ENCODE data around the gene UTS2B. TPM values are rescaled to one million over a fixed set of nuclear protein-coding genes. Genes with fewer than 3 reads are reported as not detected.

Gene UTS2B
- total RNA-seq, 1 experiment from 2014 or later = 4.7 TPM

GRCh38 chr3:191336833-191337232 lies 6.5 kb upstream of the UTS2B start:
- Histone ChIP-seq H3K36me3 (ENCODE audit: insufficient read depth, low read length, poor library complexity, severe bottlenecking) (no peaks in the 10 kb centered on the region), H3K9me3 (ENCODE audit: low read depth, low read length, poor library complexity, severe bottlenecking) (no peaks in the 10 kb centered on the region), H3K4me3 (ENCODE audit: low read depth, low read length, poor library complexity, severe bottlenecking) (no peak overlapping the region), H3K4me1 (ENCODE audit: insufficient read depth, low read length, poor library complexity, severe bottlenecking) (peaks cover 87% of the 10 kb centered on the region), H3K27ac (ENCODE audit: low read depth, low read length, poor library complexity, severe bottlenecking) (no peak overlapping the region), H3K27me3 (replicated peaks; ENCODE audit: insufficient read depth, low read depth, low read length, poor library complexity) (no peaks in the 10 kb centered on the region)
- ChIA-PET CTCF (interaction anchor here (1.0 kb wide), 1 partner anchor 11 kb away, joined by 3 read pairs; no protein-coding TSS in a partner anchor), POLR2A (ENCODE audit: low non-redundant PET) (interaction anchor here (0.7 to 0.9 kb wide), 2 partner anchors 10 to 23 kb away, joined by 4 read pairs; no protein-coding TSS in a partner anchor)
- intact Hi-C loops (cut with micrococcal nuclease; ENCODE audit: unreplicated experiment) = loop anchor here (5.0 kb wide), 1 partner anchor 75 kb away; no protein-coding TSS in a partner anchor
- TF ChIP-seq EZH2 (IDR thresholded peaks at IDR 0.05; ENCODE audit: borderline replicate concordance, low read depth, low read length, poor library complexity, severe bottlenecking) (no peak), CTCF (conservative IDR thresholded peaks at IDR 0.05; ENCODE audit: low read depth, low read length) (no peak)
- BruUV-seq (replicated peaks) = no TSS peak
- peak; percentile 38 for DNase-seq (ENCODE audit: low spot score)

GRCh38 chr3:191334346-191334893 lies 4.1 kb upstream of the UTS2B start:
- DNase-seq (ENCODE audit: low spot score) = no peak
- BruUV-seq (replicated peaks) = no TSS peak
- POLR2A ChIA-PET (ENCODE audit: low non-redundant PET) = no interaction called here
- H3K4me3 ChIP-seq (ENCODE audit: low read depth, low read length, poor library complexity, severe bottlenecking) = no peak overlapping the region
- CTCF ChIA-PET = no interaction called here
- peaks cover 77% of the 10 kb centered on the region for H3K4me1 ChIP-seq (ENCODE audit: insufficient read depth, low read length, poor library complexity, severe bottlenecking)
- no peaks in the 10 kb centered on the region for H3K9me3 ChIP-seq (ENCODE audit: low read depth, low read length, poor library complexity, severe bottlenecking)
- H3K27ac ChIP-seq (ENCODE audit: low read depth, low read length, poor library complexity, severe bottlenecking) = peak overlapping the region; percentile 27
- H3K27me3 ChIP-seq (replicated peaks; ENCODE audit: insufficient read depth, low read depth, low read length, poor library complexity) = no peaks in the 10 kb centered on the region
- TF ChIP-seq CTCF (conservative IDR thresholded peaks at IDR 0.05; ENCODE audit: low read depth, low read length) (no peak), EZH2 (IDR thresholded peaks at IDR 0.05; ENCODE audit: borderline replicate concordance, low read depth, low read length, poor library complexity, severe bottlenecking) (no peak)
- H3K36me3 ChIP-seq (ENCODE audit: insufficient read depth, low read length, poor library complexity, severe bottlenecking) = no peaks in the 10 kb centered on the region
- intact Hi-C loops (cut with micrococcal nuclease; ENCODE audit: unreplicated experiment) = loop anchor here (5.0 kb wide), 1 partner anchor 48 kb away; no protein-coding TSS in a partner anchor

GRCh38 chr3:191333298-191333880 lies 3.1 kb upstream of the UTS2B start:
- H3K4me1 ChIP-seq (ENCODE audit: insufficient read depth, low read length, poor library complexity, severe bottlenecking) = peaks cover 67% of the 10 kb centered on the region
- CTCF ChIA-PET = no interaction called here

More at GRCh38 chr3:191333298-191333880, 3.1 kb upstream of the UTS2B start:
- H3K9me3 ChIP-seq (ENCODE audit: low read depth, low read length, poor library complexity, severe bottlenecking) = no peaks in the 10 kb centered on the region
- no peak for TF ChIP-seq EZH2 (IDR thresholded peaks at IDR 0.05; ENCODE audit: borderline replicate concordance, low read depth, low read length, poor library complexity, severe bottlenecking)
- no peak for TF ChIP-seq CTCF (conservative IDR thresholded peaks at IDR 0.05; ENCODE audit: low read depth, low read length)
- DNase-seq (ENCODE audit: low spot score) = no peak
- peak overlapping the region; percentile 7 for H3K27ac ChIP-seq (ENCODE audit: low read depth, low read length, poor library complexity, severe bottlenecking)
- POLR2A ChIA-PET (ENCODE audit: low non-redundant PET) = no interaction called here
- H3K27me3 ChIP-seq (replicated peaks; ENCODE audit: insufficient read depth, low read depth, low read length, poor library complexity) = no peaks in the 10 kb centered on the region
- no peak overlapping the region for H3K4me3 ChIP-seq (ENCODE audit: low read depth, low read length, poor library complexity, severe bottlenecking)
- BruUV-seq (replicated peaks) = no TSS peak
- no peaks in the 10 kb centered on the region for H3K36me3 ChIP-seq (ENCODE audit: insufficient read depth, low read length, poor library complexity, severe bottlenecking)
- intact Hi-C loops (cut with micrococcal nuclease; ENCODE audit: unreplicated experiment) = loop anchor here (5.0 kb wide), 1 partner anchor 49 kb away; no protein-coding TSS in a partner anchor

Data from A673 (cell line).